ENCODE measurements around the gene CLSTN2. TPM values are rescaled to one million over a fixed set of nuclear protein-coding genes. Genes with fewer than 3 reads are reported as not detected.

The CLSTN2 gene
- total RNA-seq, 1 donor from 2014 or later = 0.74 TPM

- DNase-seq (ENCODE audit: low spot score) = no peak
- H3K27ac Mint-ChIP-seq (ENCODE audit: unreplicated experiment) = no peak overlapping the region
- no peak overlapping the region for H3K4me3 Mint-ChIP-seq (ENCODE audit: unreplicated experiment)
- H3K9me3 Mint-ChIP-seq (ENCODE audit: unreplicated experiment) = no peaks in the 10 kb centered on the region
- no peak for TF ChIP-seq CTCF (IDR thresholded peaks at IDR 0.05; ENCODE audit: unreplicated experiment)
- H3K36me3 Mint-ChIP-seq (ENCODE audit: low read depth, unreplicated experiment) = no peaks in the 10 kb centered on the region
- peaks cover 12% of the 10 kb centered on the region for H3K4me1 Mint-ChIP-seq (ENCODE audit: unreplicated experiment)
- H3K27me3 Mint-ChIP-seq (ENCODE audit: unreplicated experiment) = peaks cover 4% of the 10 kb centered on the region
Measured at GRCh38 chr3:140117096-140117526, 182.1 kb downstream of the CLSTN2 start.

DNA sequence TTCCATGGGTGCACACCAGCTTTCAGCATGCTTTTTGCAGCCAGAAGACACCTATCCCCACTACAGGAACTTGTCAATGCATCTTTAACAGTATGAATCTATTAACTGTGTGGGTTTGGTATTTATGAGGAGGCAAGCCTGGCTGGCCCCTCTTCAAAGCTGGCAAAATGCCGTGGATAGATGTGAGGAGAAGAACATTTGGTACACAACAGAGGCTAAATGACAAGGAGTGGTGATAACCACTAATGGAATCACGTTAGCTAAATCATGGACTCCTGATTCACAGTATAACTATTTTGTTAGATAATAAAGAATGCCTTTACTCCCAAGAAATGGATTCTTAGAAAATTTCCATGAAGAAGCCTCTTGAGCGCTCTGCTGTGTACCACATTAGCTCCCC, 187.2 kb downstream of the CLSTN2 start:
- no peak for DNase-seq (ENCODE audit: low spot score)
- Mint-ChIP-seq H3K9me3 (ENCODE audit: unreplicated experiment) (no peaks in the 10 kb centered on the region), H3K27ac (ENCODE audit: unreplicated experiment) (no peak overlapping the region), H3K27me3 (ENCODE audit: unreplicated experiment) (peaks cover 2% of the 10 kb centered on the region), H3K4me3 (ENCODE audit: unreplicated experiment) (no peak overlapping the region), H3K4me1 (ENCODE audit: unreplicated experiment) (peaks cover 11% of the 10 kb centered on the region), H3K36me3 (ENCODE audit: low read depth, unreplicated experiment) (no peaks in the 10 kb centered on the region)
- TF ChIP-seq CTCF (IDR thresholded peaks at IDR 0.05; ENCODE audit: unreplicated experiment) = no peak

GRCh38 chr3:140128217-140128616, 193.2 kb downstream of the CLSTN2 start:
- H3K27ac Mint-ChIP-seq (ENCODE audit: unreplicated experiment) = peak overlapping the region; percentile 58
- H3K9me3 Mint-ChIP-seq (ENCODE audit: unreplicated experiment) = no peaks in the 10 kb centered on the region
- H3K4me1 Mint-ChIP-seq (ENCODE audit: unreplicated experiment) = peaks cover 26% of the 10 kb centered on the region

DNA sequence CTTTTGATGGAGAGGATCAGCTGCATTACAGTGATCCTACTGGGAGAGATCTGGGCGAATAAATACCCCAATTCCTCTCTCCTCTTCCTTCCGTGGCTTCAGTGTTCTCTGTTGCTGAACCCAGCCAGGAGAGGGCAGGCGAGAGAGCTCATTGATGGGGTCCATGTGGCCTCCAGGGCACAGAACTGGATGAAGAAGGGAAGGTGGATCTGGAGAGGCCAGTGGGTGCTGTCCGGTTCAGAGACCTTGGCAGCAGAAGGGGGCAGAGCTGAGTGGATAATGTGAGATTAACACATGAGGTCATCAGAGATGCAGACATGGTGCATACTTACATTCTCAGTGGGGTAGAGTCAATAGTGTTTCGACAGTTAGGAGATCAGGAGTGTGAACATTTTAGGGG, 193.6 kb downstream of the CLSTN2 start:
- TF ChIP-seq CTCF (IDR thresholded peaks at IDR 0.05; ENCODE audit: unreplicated experiment) = peak; percentile 46
- H3K4me1 Mint-ChIP-seq (ENCODE audit: unreplicated experiment) = peaks cover 26% of the 10 kb centered on the region
- no peaks in the 10 kb centered on the region for H3K9me3 Mint-ChIP-seq (ENCODE audit: unreplicated experiment)
- DNase-seq (ENCODE audit: low spot score) = peak; percentile 63
- H3K36me3 Mint-ChIP-seq (ENCODE audit: low read depth, unreplicated experiment) = no peaks in the 10 kb centered on the region
- peaks cover 4% of the 10 kb centered on the region for H3K27me3 Mint-ChIP-seq (ENCODE audit: unreplicated experiment)
- H3K4me3 Mint-ChIP-seq (ENCODE audit: unreplicated experiment) = no peak overlapping the region
- H3K27ac Mint-ChIP-seq (ENCODE audit: unreplicated experiment) = peak overlapping the region; percentile 58

More at GRCh38 chr3:140128217-140128616, 193.2 kb downstream of the CLSTN2 start:
- TF ChIP-seq CTCF (IDR thresholded peaks at IDR 0.05; ENCODE audit: unreplicated experiment) = no peak
- Mint-ChIP-seq H3K36me3 (ENCODE audit: low read depth, unreplicated experiment) (no peaks in the 10 kb centered on the region), H3K27me3 (ENCODE audit: unreplicated experiment) (peaks cover 4% of the 10 kb centered on the region), H3K4me3 (ENCODE audit: unreplicated experiment) (no peak overlapping the region)
- DNase-seq (ENCODE audit: low spot score) = no peak

GRCh38 chr3:140129768-140130284, 194.8 kb downstream of the CLSTN2 start:
- H3K36me3 Mint-ChIP-seq (ENCODE audit: low read depth, unreplicated experiment) = no peaks in the 10 kb centered on the region
- no peak for TF ChIP-seq CTCF (IDR thresholded peaks at IDR 0.05; ENCODE audit: unreplicated experiment)
- no peak overlapping the region for H3K4me3 Mint-ChIP-seq (ENCODE audit: unreplicated experiment)
- H3K4me1 Mint-ChIP-seq (ENCODE audit: unreplicated experiment) = peaks cover 26% of the 10 kb centered on the region
- no peak overlapping the region for H3K27ac Mint-ChIP-seq (ENCODE audit: unreplicated experiment)
- no peaks in the 10 kb centered on the region for H3K9me3 Mint-ChIP-seq (ENCODE audit: unreplicated experiment)
- H3K27me3 Mint-ChIP-seq (ENCODE audit: unreplicated experiment) = peaks cover 4% of the 10 kb centered on the region
- no peak for DNase-seq (ENCODE audit: low spot score)
